Activated CD8-positive, alpha-beta memory T cell treated with anti-CD3 and anti-CD28 coated beads for 36 hours (primary cell): ENCODE measurements around the gene STAT3. TPM values are rescaled to one million over a fixed set of nuclear protein-coding genes. Genes with fewer than 3 reads are reported as not detected.
"Not testable (repeated sequence)": the region's sequence is repeated elsewhere in the genome, so short reads cannot be mapped to it uniquely, and the experiment has no call there.

Source experiments
- CTCF ChIA-PET: fragments of 350-600 bp; sonication (Branson Sonifier 250); formaldehyde crosslinking; loops from one replicate; lab custom pipeline; 2021; ENCODE audit warnings: antibody characterized with exemption; lab: Charles Lee
- POLR2A ChIA-PET: fragments of 350-600 bp; sonication (Branson Sonifier 250); formaldehyde crosslinking; loops from one replicate; lab custom pipeline; 2021; ENCODE audit warnings: antibody characterized with exemption; lab: Charles Lee
- total RNA-seq, 2 experiments: library from RNA; stranded (reverse); gene quantifications; one replicate each; pipeline ENCODE4 v1.2.3, GENCODE V29; 2021

The STAT3 gene
- total RNA-seq, 2 experiments from 2014 or later: 179 TPM

- POLR2A ChIA-PET: no interaction called here
- CTCF ChIA-PET: interaction anchor here (0.9 to 1.2 kb wide), 3 partner anchors 8 to 18 kb away, joined by 3 read pairs; no protein-coding TSS in a partner anchor
Measured at GRCh38 chr17:42304187-42305030, 83.8 kb downstream of the STAT3 start.

- ChIA-PET POLR2A (interaction anchor here (0.5 kb wide), 1 partner anchor 10 kb away, joined by 5 read pairs; no protein-coding TSS in a partner anchor), CTCF (interaction anchor here (0.9 to 1.2 kb wide), 3 partner anchors 8 to 19 kb away, joined by 3 read pairs; no protein-coding TSS in a partner anchor)
Measured at GRCh38 chr17:42303694-42304093, 84.5 kb downstream of the STAT3 start.

GRCh38 chr17:42301022-42301421 lies 87.2 kb downstream of the STAT3 start:
- CTCF ChIA-PET: interaction anchor here (1.1 to 2.1 kb wide), 3 partner anchors 10 to 105 kb away, joined by 3 to 7 read pairs (median 3); partner anchors contain the start of gene STAT5A
- POLR2A ChIA-PET: interaction anchor here (0.6 to 1.1 kb wide), 3 partner anchors 10 to 12 kb away, joined by 3 to 4 read pairs (median 4); no protein-coding TSS in a partner anchor

- CTCF ChIA-PET, POLR2A ChIA-PET: not testable (repeated sequence)
Measured at GRCh38 chr17:42299913-42300312, 88.3 kb downstream of the STAT3 start.

GRCh38 chr17:42299361-42299760 lies 88.9 kb downstream of the STAT3 start:
- CTCF ChIA-PET, POLR2A ChIA-PET: not testable (repeated sequence)

GRCh38 chr17:42297775-42298174 lies 90.5 kb downstream of the STAT3 start:
- POLR2A ChIA-PET: not testable (repeated sequence)
- CTCF ChIA-PET: interaction anchor here (0.8 kb wide), 1 partner anchor 109 kb away, joined by 5 read pairs; no protein-coding TSS in a partner anchor

GRCh38 chr17:42296012-42296411 lies 92.2 kb downstream of the STAT3 start:
- CTCF ChIA-PET: interaction anchor here (2.2 kb wide), 1 partner anchor 17 kb away, joined by 11 read pairs; no protein-coding TSS in a partner anchor
- POLR2A ChIA-PET: no interaction called here

- ChIA-PET CTCF (interaction anchor here (1.2 to 2.2 kb wide), 2 partner anchors 18 to 73 kb away, joined by 3 to 11 read pairs; no protein-coding TSS in a partner anchor), POLR2A (interaction anchor here (0.6 kb wide), 1 partner anchor 10 kb away, joined by 4 read pairs; no protein-coding TSS in a partner anchor)
Measured at GRCh38 chr17:42294469-42295398, 93.5 kb downstream of the STAT3 start.

GRCh38 chr17:42291129-42291528 lies 97.1 kb downstream of the STAT3 start:
- ChIA-PET POLR2A (no interaction called here), CTCF (interaction anchor here (0.7 to 1.4 kb wide), 3 partner anchors 22 to 109 kb away, joined by 3 to 4 read pairs (median 4); no protein-coding TSS in a partner anchor)

GRCh38 chr17:42290577-42290976 lies 97.7 kb downstream of the STAT3 start:
- ChIA-PET CTCF (interaction anchor here (0.5 to 4.0 kb wide), 4 partner anchors 22 to 115 kb away, joined by 3 to 19 read pairs (median 4); no protein-coding TSS in a partner anchor), POLR2A (interaction anchor here (3.5 kb wide), 2 partner anchors 16 to 21 kb away, joined by 29 to 30 read pairs; no protein-coding TSS in a partner anchor)

- ChIA-PET CTCF (interaction anchor here (1.2 to 4.0 kb wide), 7 partner anchors 10 to 288 kb away, joined by 3 to 19 read pairs (median 4); partner anchors contain the start of gene PSMC3IP), POLR2A (interaction anchor here (0.6 to 4.2 kb wide), 11 partner anchors 9 to 67 kb away, joined by 3 to 30 read pairs (median 8); no protein-coding TSS in a partner anchor)
Measured at GRCh38 chr17:42289611-42290181, 98.5 kb downstream of the STAT3 start.

GRCh38 chr17:42288803-42289610 lies 99.2 kb downstream of the STAT3 start:
- CTCF ChIA-PET: interaction anchor here (0.6 to 4.0 kb wide), 10 partner anchors 9 to 289 kb away, joined by 3 to 19 read pairs (median 4); partner anchors contain the start of genes PSMC3IP and STAT3
- POLR2A ChIA-PET: interaction anchor here (0.6 to 4.2 kb wide), 14 partner anchors 10 to 133 kb away, joined by 3 to 30 read pairs (median 8); partner anchors contain the start of gene STAT3

- POLR2A ChIA-PET: interaction anchor here (0.6 to 4.2 kb wide), 13 partner anchors 9 to 134 kb away, joined by 3 to 30 read pairs (median 8); partner anchors contain the start of gene STAT3
- CTCF ChIA-PET: interaction anchor here (0.6 to 4.0 kb wide), 6 partner anchors 14 to 290 kb away, joined by 3 to 19 read pairs (median 4); partner anchors contain the start of genes PSMC3IP and STAT3
Measured at GRCh38 chr17:42287977-42288802, 100.1 kb downstream of the STAT3 start, which contains the start of gene STAT5A. TSS of gene STAT5A (plus strand) at chr17:42288498. CDS start at chr17:42289412, 914 bp downstream.

- CTCF ChIA-PET: interaction anchor here (0.6 to 4.0 kb wide), 7 partner anchors 13 to 67 kb away, joined by 3 to 19 read pairs (median 3); no protein-coding TSS in a partner anchor
- POLR2A ChIA-PET: interaction anchor here (1.4 to 4.2 kb wide), 7 partner anchors 13 to 65 kb away, joined by 3 to 30 read pairs (median 8); no protein-coding TSS in a partner anchor
Measured at GRCh38 chr17:42287305-42287976, 100.8 kb downstream of the STAT3 start.
